H1 (cell line): ENCODE measurements around the gene ELMOD1. TPM values are rescaled to one million over a fixed set of nuclear protein-coding genes. Genes with fewer than 3 reads are reported as not detected.

Experiments used
- CHD1 ChIP-seq: IDR thresholded peaks from 2 replicates; pipeline ENCODE4 v1.6.1; 2012; ENCODE audit warnings: low read depth, low read length, improper control_type of control experiment
- EZH2 ChIP-seq: fragments of 200-600 bp; sonication (generic); IDR thresholded peaks from 2 replicates; pipeline ENCODE4 v1.7.1; 2012; ENCODE audit warnings: low read depth, mild to moderate bottlenecking, moderate library complexity, low read length, inconsistent platforms; ENCODE audit not compliant: severe bottlenecking
- FOSL1 ChIP-seq: IDR thresholded peaks from 2 replicates; pipeline ENCODE4 v1.6.1; 2011; ENCODE audit warnings: mild to moderate bottlenecking, low read depth, low read length, moderate library complexity; ENCODE audit not compliant: insufficient read depth
- MAFK ChIP-seq: IDR thresholded peaks from 2 replicates; pipeline ENCODE4 v1.6.1; 2012; ENCODE audit warnings: low read depth, mild to moderate bottlenecking, improper control_type of control experiment, low read length
- RBBP5 ChIP-seq: IDR thresholded peaks from 2 replicates; pipeline ENCODE4 v1.7.1; 2012; ENCODE audit warnings: low read depth, mild to moderate bottlenecking, inconsistent platforms, low read length, moderate library complexity, borderline replicate concordance
- TBP ChIP-seq: IDR thresholded peaks from 2 replicates; pipeline ENCODE4 v1.6.1; 2011; ENCODE audit warnings: low read depth, low read length, improper control_type of control experiment
- polyA plus RNA-seq, 7 experiments: library from polyadenylated mRNA; depleted of rRNA in 3 of 7; stranded (reverse) in 5 of 7; unstranded in 2 of 7; fragments of >200 nt in 5 of 7; fragments of 200-250 nt in 2 of 7; gene quantifications; 1 replicate in 5 of 7; 2 replicates in 1 of 7; 4 replicates in 1 of 7; pipeline versions ENCODE4 v1.2.1 to v1.2.3, GENCODE V29; 2011 to 2013; ENCODE audit warnings: missing spikeins in 2 of 7, mixed read lengths in 2 of 7
- total RNA-seq: library from RNA; stranded (reverse); fragmentation: NEBNext Ultra II Directional; extraction: Animal tissue kit (Norgen Biotek cat#: 25700); gene quantifications from 2 replicates; pipeline ENCODE4 v1.2.1, GENCODE V29; 2021
- TF ChIP-seq, protein P1 (sequence below): IDR thresholded peaks from 2 replicates; pipeline ENCODE4 v1.6.1; 2012; ENCODE audit warnings: inconsistent platforms
- TF ChIP-seq, protein P2 (sequence below): IDR thresholded peaks from 2 replicates; pipeline ENCODE4 v1.6.1; 2011; ENCODE audit warnings: low read depth, mild to moderate bottlenecking, low read length; ENCODE audit not compliant: insufficient read depth

Gene ELMOD1
- total and polyA plus RNA-seq, 2 of the 8 experiments (the other 6 are each of a cell fraction or from before 2014, with no cell fraction given), result 0.47 to 1.6 TPM

GRCh38 chr11:107669893-107670601, 79.1 kb downstream of the ELMOD1 start (continued):
- TF ChIP-seq MAFK (no peak), CHD1 (no peak), TBP (no peak), FOSL1 (no peak), EZH2 (no peak), RBBP5 (no peak)
- TF ChIP-seq, protein P1, sequence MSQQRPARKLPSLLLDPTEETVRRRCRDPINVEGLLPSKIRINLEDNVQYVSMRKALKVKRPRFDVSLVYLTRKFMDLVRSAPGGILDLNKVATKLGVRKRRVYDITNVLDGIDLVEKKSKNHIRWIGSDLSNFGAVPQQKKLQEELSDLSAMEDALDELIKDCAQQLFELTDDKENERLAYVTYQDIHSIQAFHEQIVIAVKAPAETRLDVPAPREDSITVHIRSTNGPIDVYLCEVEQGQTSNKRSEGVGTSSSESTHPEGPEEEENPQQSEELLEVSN, result no peak
- TF ChIP-seq, protein P2, sequence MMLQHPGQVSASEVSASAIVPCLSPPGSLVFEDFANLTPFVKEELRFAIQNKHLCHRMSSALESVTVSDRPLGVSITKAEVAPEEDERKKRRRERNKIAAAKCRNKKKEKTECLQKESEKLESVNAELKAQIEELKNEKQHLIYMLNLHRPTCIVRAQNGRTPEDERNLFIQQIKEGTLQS, result no peak
